ENCODE results near the gene MRAP.

Gene MRAP

GRCh38 chr21:32336711-32337110, 38.1 kb downstream of the MRAP start:
- H4K20me1 ChIP-seq (ENCODE audit: low read depth, low read length), result no peaks in the 10 kb centered on the region
- H3K27me3 ChIP-seq (ENCODE audit: low read length), result no peaks in the 10 kb centered on the region
- H3K79me2 ChIP-seq (ENCODE audit: insufficient read depth, low read length), result no peaks in the 10 kb centered on the region
- H2AFZ ChIP-seq (ENCODE audit: low read depth, low read length, severe bottlenecking), result no peak overlapping the region
- no peaks in the 10 kb centered on the region for H3F3A ChIP-seq (ENCODE audit: insufficient read depth)
- peaks cover 9% of the 10 kb centered on the region; the same call in 1 of the 2 replicates for H3K36me3 ChIP-seq (ENCODE audit: low read length)
- H3K27ac ChIP-seq (ENCODE audit: low read depth, low read length), result no peak overlapping the region
- H3K9me2 ChIP-seq (replicated peaks; ENCODE audit: insufficient read depth, low read length), result no peaks in the 10 kb centered on the region
- no peak overlapping the region for H3K4me2 ChIP-seq (ENCODE audit: low read depth, low read length, poor library complexity, severe bottlenecking)
- H3K9ac ChIP-seq (ENCODE audit: low read length), result no peak overlapping the region
- TF ChIP-seq EZH2phosphoT487 (conservative IDR thresholded peaks at IDR 0.05; ENCODE audit: low read length), result no peak
- TF ChIP-seq, protein P1, sequence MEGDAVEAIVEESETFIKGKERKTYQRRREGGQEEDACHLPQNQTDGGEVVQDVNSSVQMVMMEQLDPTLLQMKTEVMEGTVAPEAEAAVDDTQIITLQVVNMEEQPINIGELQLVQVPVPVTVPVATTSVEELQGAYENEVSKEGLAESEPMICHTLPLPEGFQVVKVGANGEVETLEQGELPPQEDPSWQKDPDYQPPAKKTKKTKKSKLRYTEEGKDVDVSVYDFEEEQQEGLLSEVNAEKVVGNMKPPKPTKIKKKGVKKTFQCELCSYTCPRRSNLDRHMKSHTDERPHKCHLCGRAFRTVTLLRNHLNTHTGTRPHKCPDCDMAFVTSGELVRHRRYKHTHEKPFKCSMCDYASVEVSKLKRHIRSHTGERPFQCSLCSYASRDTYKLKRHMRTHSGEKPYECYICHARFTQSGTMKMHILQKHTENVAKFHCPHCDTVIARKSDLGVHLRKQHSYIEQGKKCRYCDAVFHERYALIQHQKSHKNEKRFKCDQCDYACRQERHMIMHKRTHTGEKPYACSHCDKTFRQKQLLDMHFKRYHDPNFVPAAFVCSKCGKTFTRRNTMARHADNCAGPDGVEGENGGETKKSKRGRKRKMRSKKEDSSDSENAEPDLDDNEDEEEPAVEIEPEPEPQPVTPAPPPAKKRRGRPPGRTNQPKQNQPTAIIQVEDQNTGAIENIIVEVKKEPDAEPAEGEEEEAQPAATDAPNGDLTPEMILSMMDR (IDR thresholded peaks at IDR 0.05; ENCODE audit: insufficient read depth, low read length, poor library complexity, severe bottlenecking), result no peak
- H3K4me3 ChIP-seq (ENCODE audit: insufficient read depth, low read length, poor library complexity, severe bottlenecking), result no peak overlapping the region
- no peaks in the 10 kb centered on the region for H3K9me3 ChIP-seq (ENCODE audit: insufficient read depth, low read length)

DNA sequence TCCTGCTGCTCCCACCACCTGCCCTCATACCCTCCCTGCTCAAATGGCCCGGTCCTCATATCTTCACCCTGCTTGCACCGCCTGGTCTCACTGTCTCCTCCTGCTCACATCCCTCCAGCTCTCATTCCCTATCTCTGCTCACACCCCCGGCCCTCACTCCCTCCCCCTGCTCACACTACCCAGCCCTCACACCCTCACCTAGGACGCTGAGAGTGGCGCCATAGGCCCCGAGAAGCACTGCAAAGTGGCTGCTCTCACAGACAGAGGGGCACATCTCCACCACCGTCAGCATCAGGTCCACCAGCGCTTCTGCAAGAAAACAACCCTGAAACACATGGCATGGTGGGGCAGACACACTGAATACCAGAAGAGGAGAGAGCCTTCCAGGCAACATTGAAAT, 38.6 kb downstream of the MRAP start:
- H3K27me3 ChIP-seq (ENCODE audit: low read length), result no peaks in the 10 kb centered on the region
- H3K79me2 ChIP-seq (ENCODE audit: insufficient read depth, low read length), result no peaks in the 10 kb centered on the region
- no peak overlapping the region for H3K4me2 ChIP-seq (ENCODE audit: low read depth, low read length, poor library complexity, severe bottlenecking)
- H3F3A ChIP-seq (ENCODE audit: insufficient read depth), result no peaks in the 10 kb centered on the region
- H3K9me3 ChIP-seq (ENCODE audit: insufficient read depth, low read length), result no peaks in the 10 kb centered on the region
- H3K27ac ChIP-seq (ENCODE audit: low read depth, low read length), result no peak overlapping the region
- H3K9ac ChIP-seq (ENCODE audit: low read length), result no peak overlapping the region
- TF ChIP-seq, protein P1 (IDR thresholded peaks at IDR 0.05; ENCODE audit: insufficient read depth, low read length, poor library complexity, severe bottlenecking), result no peak
- TF ChIP-seq EZH2phosphoT487 (conservative IDR thresholded peaks at IDR 0.05; ENCODE audit: low read length), result no peak
- H3K9me2 ChIP-seq (replicated peaks; ENCODE audit: insufficient read depth, low read length), result no peaks in the 10 kb centered on the region
- H3K36me3 ChIP-seq (ENCODE audit: low read length), result peaks cover 9% of the 10 kb centered on the region; the same call in 1 of the 2 replicates
- H3K4me3 ChIP-seq (ENCODE audit: insufficient read depth, low read length, poor library complexity, severe bottlenecking), result no peak overlapping the region
- H2AFZ ChIP-seq (ENCODE audit: low read depth, low read length, severe bottlenecking), result no peak overlapping the region
- no peaks in the 10 kb centered on the region for H4K20me1 ChIP-seq (ENCODE audit: low read depth, low read length)

- H3K9ac ChIP-seq (ENCODE audit: low read length), result no peak overlapping the region
- no peaks in the 10 kb centered on the region for H4K20me1 ChIP-seq (ENCODE audit: low read depth, low read length)
- H3F3A ChIP-seq (ENCODE audit: insufficient read depth), result no peaks in the 10 kb centered on the region
- H3K36me3 ChIP-seq (ENCODE audit: low read length), result peaks cover 8% of the 10 kb centered on the region
- H3K27ac ChIP-seq (ENCODE audit: low read depth, low read length), result no peak overlapping the region
- H3K4me3 ChIP-seq (ENCODE audit: insufficient read depth, low read length, poor library complexity, severe bottlenecking), result no peak overlapping the region
- no peaks in the 10 kb centered on the region for H3K9me3 ChIP-seq (ENCODE audit: insufficient read depth, low read length)
- no peaks in the 10 kb centered on the region for H3K27me3 ChIP-seq (ENCODE audit: low read length)
- H2AFZ ChIP-seq (ENCODE audit: low read depth, low read length, severe bottlenecking), result no peak overlapping the region
- no peaks in the 10 kb centered on the region for H3K79me2 ChIP-seq (ENCODE audit: insufficient read depth, low read length)
- TF ChIP-seq, protein P1 (IDR thresholded peaks at IDR 0.05; ENCODE audit: insufficient read depth, low read length, poor library complexity, severe bottlenecking), result no peak
- TF ChIP-seq EZH2phosphoT487 (conservative IDR thresholded peaks at IDR 0.05; ENCODE audit: low read length), result no peak
- no peak overlapping the region for H3K4me2 ChIP-seq (ENCODE audit: low read depth, low read length, poor library complexity, severe bottlenecking)
- no peaks in the 10 kb centered on the region for H3K9me2 ChIP-seq (replicated peaks; ENCODE audit: insufficient read depth, low read length)
Measured at GRCh38 chr21:32338209-32338921, 39.7 kb downstream of the MRAP start.

Data from SU-DHL-6 (cell line).